Osteoblast (primary cell): ENCODE results near the gene PRAMEF1. TPM values are rescaled to one million over a fixed set of nuclear protein-coding genes. Genes with fewer than 3 reads are reported as not detected.
"Not testable (repeated sequence)": the region's sequence is repeated elsewhere in the genome, so short reads cannot be mapped to it uniquely, and the experiment has no call there.

Source experiments
- DNase-seq: peaks from one replicate; pipeline ENCODE4 v3.0.0; 2011; ENCODE audit warnings: low spot score, mixed read lengths; ENCODE audit not compliant: insufficient read length; ENCODE audit errors: missing footprints
- H2AFZ ChIP-seq: 2 replicates; pipeline ENCODE4 v1.6.0; 2011; ENCODE audit warnings: mild to moderate bottlenecking, low read length
- H3K27ac ChIP-seq: 2 replicates; pipeline ENCODE4 v1.5.1; 2011; ENCODE audit warnings: mild to moderate bottlenecking, low read depth, low read length, moderate library complexity
- H3K27me3 ChIP-seq: 2 replicates; pipeline ENCODE4 v1.6.0; 2012; ENCODE audit warnings: mild to moderate bottlenecking, control low read depth, inconsistent platforms, low read length, moderate library complexity; ENCODE audit not compliant: insufficient read depth
- H3K36me3 ChIP-seq: 2 replicates; pipeline ENCODE4 v1.5.1; 2011; ENCODE audit warnings: mild to moderate bottlenecking, low read length, control low read depth, moderate library complexity; ENCODE audit not compliant: insufficient read depth
- H3K4me1 ChIP-seq: 2 replicates; pipeline ENCODE4 v1.5.1; 2011; ENCODE audit warnings: mild to moderate bottlenecking, low read length, control low read depth, moderate library complexity; ENCODE audit not compliant: insufficient read depth
- H3K4me2 ChIP-seq: 2 replicates; pipeline ENCODE4 v1.6.0; 2011; ENCODE audit warnings: mild to moderate bottlenecking, low read length; ENCODE audit not compliant: insufficient read depth
- H3K4me3 ChIP-seq: fragments of 200-600 bp; sonication (generic); 3 replicates; pipeline ENCODE4 v1.5.1; 2012; ENCODE audit warnings: mild to moderate bottlenecking, low read length, inconsistent platforms; ENCODE audit not compliant: insufficient read depth
- H3K79me2 ChIP-seq: 2 replicates; pipeline ENCODE4 v1.6.0; 2012; ENCODE audit warnings: mild to moderate bottlenecking, low read length, control low read depth, inconsistent platforms; ENCODE audit not compliant: insufficient read depth
- H3K9me3 ChIP-seq: 2 replicates; pipeline ENCODE4 v1.5.1; 2011; ENCODE audit warnings: low read depth, low read length, control low read depth
- H4K20me1 ChIP-seq: 2 replicates; pipeline ENCODE4 v1.6.0; 2012; ENCODE audit warnings: mild to moderate bottlenecking, low read length, control low read depth; ENCODE audit not compliant: insufficient read depth
- total RNA-seq: library from RNA; depleted of rRNA; stranded (reverse); fragments of >200 nt; gene quantifications from 2 replicates; pipeline ENCODE4 v1.2.3, GENCODE V29; 2012
- TF ChIP-seq, protein P1 (sequence below): IDR thresholded peaks from 2 replicates; pipeline ENCODE4 v1.5.1; 2011; ENCODE audit warnings: mild to moderate bottlenecking, low read depth, low read length, moderate library complexity; ENCODE audit errors: extremely low read depth

The PRAMEF1 gene
- total RNA-seq, 1 donor: not detected

DNA sequence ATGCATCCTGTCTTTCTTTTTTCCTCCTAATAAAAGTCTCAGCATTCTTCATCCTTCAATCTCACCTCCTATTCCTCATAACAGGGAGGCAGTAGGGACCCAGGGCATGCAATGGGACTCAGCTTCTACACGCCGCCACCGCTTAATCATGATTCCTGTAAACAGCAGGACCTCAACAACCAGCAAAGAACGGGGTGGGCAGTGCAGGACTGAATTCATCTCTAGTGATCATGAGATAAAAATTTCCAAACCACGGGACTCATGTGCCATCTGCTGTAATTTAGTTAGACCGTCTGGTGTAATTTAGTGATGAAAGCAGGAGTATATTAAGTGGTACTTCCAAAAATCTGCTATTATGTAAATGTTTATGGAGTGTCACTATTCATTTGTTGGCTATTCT is 12.3 kb upstream of the PRAMEF1 start:
- Histone ChIP-seq H3K79me2 (no peaks in the 10 kb centered on the region), H3K27ac (no peak overlapping the region), H2AFZ (no peak overlapping the region), H3K36me3 (no peaks in the 10 kb centered on the region), H3K4me2 (no peak overlapping the region), H3K9me3 (no peaks in the 10 kb centered on the region), H3K4me1 (no peaks in the 10 kb centered on the region), H4K20me1 (no peaks in the 10 kb centered on the region), H3K27me3 (no peaks in the 10 kb centered on the region), H3K4me3 (no peak overlapping the region)
- TF ChIP-seq, protein P1, sequence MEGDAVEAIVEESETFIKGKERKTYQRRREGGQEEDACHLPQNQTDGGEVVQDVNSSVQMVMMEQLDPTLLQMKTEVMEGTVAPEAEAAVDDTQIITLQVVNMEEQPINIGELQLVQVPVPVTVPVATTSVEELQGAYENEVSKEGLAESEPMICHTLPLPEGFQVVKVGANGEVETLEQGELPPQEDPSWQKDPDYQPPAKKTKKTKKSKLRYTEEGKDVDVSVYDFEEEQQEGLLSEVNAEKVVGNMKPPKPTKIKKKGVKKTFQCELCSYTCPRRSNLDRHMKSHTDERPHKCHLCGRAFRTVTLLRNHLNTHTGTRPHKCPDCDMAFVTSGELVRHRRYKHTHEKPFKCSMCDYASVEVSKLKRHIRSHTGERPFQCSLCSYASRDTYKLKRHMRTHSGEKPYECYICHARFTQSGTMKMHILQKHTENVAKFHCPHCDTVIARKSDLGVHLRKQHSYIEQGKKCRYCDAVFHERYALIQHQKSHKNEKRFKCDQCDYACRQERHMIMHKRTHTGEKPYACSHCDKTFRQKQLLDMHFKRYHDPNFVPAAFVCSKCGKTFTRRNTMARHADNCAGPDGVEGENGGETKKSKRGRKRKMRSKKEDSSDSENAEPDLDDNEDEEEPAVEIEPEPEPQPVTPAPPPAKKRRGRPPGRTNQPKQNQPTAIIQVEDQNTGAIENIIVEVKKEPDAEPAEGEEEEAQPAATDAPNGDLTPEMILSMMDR: no peak
- no peak for DNase-seq

DNA sequence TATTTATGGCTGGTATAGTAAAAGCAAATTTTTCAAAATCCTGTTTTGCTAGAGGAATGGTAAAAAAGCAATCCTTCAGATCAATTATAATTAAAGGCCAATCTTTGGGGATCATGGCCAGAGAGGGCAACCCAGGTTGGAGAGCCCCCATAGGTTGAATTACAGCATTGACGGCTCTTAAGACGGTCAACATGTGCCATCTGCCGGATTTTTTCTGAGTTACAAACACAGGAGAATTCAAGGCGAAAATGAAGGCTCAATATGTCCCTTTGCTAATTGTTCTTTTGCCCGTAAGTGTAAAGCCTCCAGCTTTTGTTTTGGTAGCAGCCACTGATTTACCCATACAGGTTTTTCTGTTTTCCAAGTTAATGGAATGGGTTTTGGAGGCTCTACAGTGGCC is 9.7 kb upstream of the PRAMEF1 start:
- H3K27ac ChIP-seq, DNase-seq, H3K36me3 ChIP-seq, H3K9me3 ChIP-seq, H3K27me3 ChIP-seq, H4K20me1 ChIP-seq, H3K4me3 ChIP-seq, H3K79me2 ChIP-seq, H3K4me1 ChIP-seq, H2AFZ ChIP-seq, H3K4me2 ChIP-seq: not testable (repeated sequence)

DNA sequence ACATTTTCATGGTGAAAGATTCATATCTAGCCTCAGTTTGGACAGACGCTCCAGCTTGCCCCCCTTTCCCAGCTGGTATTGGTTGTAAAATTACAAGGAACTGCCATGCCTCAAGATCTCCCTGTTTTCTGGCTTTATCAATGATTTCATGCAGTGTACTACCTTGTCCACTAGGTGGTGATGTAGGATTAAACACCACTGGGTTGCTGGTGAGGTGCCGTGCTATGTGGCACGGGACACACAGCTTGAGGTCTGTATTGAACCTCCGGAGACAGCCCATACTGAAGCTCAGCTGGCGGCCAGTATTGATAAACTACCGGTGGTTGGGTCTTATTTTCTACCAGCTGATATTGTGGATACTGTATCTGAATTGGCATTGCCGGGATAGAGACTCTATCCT is 7.4 kb upstream of the PRAMEF1 start:
- not testable (repeated sequence) for H4K20me1 ChIP-seq, H3K4me3 ChIP-seq, H3K27ac ChIP-seq, DNase-seq, H3K4me2 ChIP-seq, H3K4me1 ChIP-seq, H2AFZ ChIP-seq, H3K79me2 ChIP-seq, H3K36me3 ChIP-seq, H3K9me3 ChIP-seq, H3K27me3 ChIP-seq

DNA sequence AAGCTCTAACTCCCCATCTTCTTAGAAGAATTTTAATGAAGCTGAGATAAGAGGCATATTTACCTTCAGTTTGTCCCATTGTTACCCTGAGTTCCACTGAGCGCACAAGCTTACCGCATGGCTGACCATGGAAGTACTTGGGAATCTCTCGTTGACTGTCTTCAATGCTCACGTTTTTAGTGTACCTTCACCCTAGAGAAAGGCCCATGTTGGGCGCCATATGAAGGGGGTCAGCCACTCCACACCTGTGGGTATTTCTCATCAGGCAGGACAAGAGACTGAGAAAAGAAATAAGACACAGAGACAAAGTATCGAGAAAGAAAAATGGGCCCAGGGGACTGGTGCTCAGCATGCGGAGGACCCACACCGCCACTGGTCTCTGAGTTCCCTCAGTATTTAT is 6.5 kb upstream of the PRAMEF1 start:
- not testable (repeated sequence) for H3K9me3 ChIP-seq, H3K36me3 ChIP-seq, H2AFZ ChIP-seq, H3K4me3 ChIP-seq, H3K79me2 ChIP-seq, DNase-seq, H3K27ac ChIP-seq, H3K4me1 ChIP-seq, H3K4me2 ChIP-seq, H4K20me1 ChIP-seq, H3K27me3 ChIP-seq

DNA sequence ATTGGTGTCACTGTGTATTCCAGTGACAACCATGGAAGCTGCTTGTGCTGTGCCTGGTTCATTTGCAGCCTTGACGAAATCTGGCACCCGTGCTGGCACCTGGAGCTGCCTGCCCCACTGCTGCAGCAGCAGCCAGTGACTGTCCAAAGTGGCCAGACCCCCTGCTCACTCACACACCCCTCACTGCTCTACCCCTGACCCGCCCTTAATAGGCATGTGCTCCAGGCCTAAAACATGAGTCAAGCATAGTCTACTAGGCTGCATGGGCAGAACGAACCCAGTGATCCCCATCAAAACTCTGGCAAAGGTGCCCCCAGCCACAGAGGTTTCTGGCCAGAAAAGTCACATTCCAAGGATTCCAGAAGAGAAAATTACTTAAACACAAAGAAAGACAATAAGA is 7.7 kb downstream of the PRAMEF1 start:
- H2AFZ ChIP-seq: no peak overlapping the region
- H4K20me1 ChIP-seq: no peaks in the 10 kb centered on the region
- H3K9me3 ChIP-seq: no peaks in the 10 kb centered on the region
- H3K4me3 ChIP-seq: no peak overlapping the region
- no peaks in the 10 kb centered on the region for H3K79me2 ChIP-seq
- no peaks in the 10 kb centered on the region for H3K27me3 ChIP-seq
- no peak for DNase-seq
- TF ChIP-seq, protein P1: no peak
- no peaks in the 10 kb centered on the region for H3K36me3 ChIP-seq
- no peak overlapping the region for H3K27ac ChIP-seq
- H3K4me2 ChIP-seq: no peak overlapping the region
- no peaks in the 10 kb centered on the region for H3K4me1 ChIP-seq
